ENCODE measurements around the gene SLC41A1.

Gene SLC41A1

DNA sequence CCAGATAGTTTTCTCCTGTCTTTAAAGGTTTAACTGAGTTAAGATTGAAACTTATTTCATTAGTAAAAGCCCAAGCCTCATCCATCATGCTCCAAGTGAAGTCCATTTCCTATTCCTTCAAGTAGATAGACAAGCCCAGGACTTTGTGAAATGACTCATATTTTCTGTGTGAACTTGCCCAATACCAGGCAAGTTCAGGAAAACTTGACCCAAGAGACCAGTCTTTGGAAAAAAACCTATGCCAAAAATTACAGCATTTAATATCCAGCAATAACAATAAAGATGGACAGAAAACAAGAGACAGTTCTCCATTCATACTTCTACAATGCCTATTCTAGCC lies 37.3 kb downstream of the SLC41A1 start:
- TF ChIP-seq, protein P1, sequence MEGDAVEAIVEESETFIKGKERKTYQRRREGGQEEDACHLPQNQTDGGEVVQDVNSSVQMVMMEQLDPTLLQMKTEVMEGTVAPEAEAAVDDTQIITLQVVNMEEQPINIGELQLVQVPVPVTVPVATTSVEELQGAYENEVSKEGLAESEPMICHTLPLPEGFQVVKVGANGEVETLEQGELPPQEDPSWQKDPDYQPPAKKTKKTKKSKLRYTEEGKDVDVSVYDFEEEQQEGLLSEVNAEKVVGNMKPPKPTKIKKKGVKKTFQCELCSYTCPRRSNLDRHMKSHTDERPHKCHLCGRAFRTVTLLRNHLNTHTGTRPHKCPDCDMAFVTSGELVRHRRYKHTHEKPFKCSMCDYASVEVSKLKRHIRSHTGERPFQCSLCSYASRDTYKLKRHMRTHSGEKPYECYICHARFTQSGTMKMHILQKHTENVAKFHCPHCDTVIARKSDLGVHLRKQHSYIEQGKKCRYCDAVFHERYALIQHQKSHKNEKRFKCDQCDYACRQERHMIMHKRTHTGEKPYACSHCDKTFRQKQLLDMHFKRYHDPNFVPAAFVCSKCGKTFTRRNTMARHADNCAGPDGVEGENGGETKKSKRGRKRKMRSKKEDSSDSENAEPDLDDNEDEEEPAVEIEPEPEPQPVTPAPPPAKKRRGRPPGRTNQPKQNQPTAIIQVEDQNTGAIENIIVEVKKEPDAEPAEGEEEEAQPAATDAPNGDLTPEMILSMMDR (IDR thresholded peaks at IDR 0.05; ENCODE audit: low read depth, low read length): no peak
- TF ChIP-seq MYC (IDR thresholded peaks at IDR 0.05; ENCODE audit: low read depth, low read length): no peak
- no peak for TF ChIP-seq POLR2A (IDR thresholded peaks at IDR 0.05; ENCODE audit: extremely low read depth, insufficient read length)
- peak; percentile 15 for DNase-seq (ENCODE audit: low read depth)
- H3K4me3 ChIP-seq (ENCODE audit: low read depth, low read length): peak overlapping the region; percentile 65

DNA sequence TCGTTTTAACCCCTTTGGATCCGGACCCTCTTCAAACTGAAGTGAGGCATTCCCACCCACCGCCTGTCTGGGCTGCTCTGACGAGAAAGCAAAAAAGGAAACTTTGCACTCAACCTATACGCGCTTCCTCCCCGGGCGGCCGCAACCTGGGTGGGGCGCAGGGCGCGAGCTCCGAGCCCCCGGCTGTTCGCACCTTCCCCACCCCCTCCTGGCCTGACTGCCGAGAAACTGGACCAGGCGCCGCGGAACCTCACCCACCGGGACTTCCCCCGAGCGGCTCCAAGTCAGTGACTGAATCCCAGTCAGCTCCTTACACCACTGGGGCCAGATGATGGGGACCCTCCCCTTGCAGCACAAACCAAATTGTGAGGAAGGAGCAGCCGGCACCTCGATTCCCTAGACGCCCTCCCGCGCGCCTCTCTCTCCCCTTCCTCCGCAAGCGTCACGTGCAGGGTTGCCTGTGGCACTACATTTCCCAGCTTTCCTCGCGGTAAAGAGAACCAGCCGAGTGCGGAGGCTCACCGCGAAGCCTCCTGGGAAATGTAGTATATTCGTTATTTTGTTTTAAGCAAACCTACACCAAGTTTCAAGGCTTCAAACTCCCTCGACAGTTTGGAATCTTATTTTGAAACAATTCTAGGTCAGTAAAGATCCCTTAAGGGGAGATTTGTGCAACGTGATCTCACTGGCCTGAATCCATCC lies 37.8 kb downstream of the SLC41A1 start, which contains the start of gene RAB29:
Gene RAB29 (minus strand): TSS at position 468 of the 702 bp plus-strand sequence. CDS start 526 bp downstream, outside the sequence.
- TF ChIP-seq, protein P1 (IDR thresholded peaks at IDR 0.05; ENCODE audit: low read depth, low read length): no peak
- TF ChIP-seq, protein P2, sequence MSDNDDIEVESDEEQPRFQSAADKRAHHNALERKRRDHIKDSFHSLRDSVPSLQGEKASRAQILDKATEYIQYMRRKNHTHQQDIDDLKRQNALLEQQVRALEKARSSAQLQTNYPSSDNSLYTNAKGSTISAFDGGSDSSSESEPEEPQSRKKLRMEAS (IDR thresholded peaks at IDR 0.05; ENCODE audit: low read depth, low read length): peak; percentile 93
- peak; percentile 91 for TF ChIP-seq MYC (IDR thresholded peaks at IDR 0.05; ENCODE audit: low read depth, low read length)
- peak within 1 kb of the TSS; percentile 65 for H3K4me3 ChIP-seq (ENCODE audit: low read depth, low read length)
- DNase-seq (ENCODE audit: low read depth): peak; percentile 87

DNA sequence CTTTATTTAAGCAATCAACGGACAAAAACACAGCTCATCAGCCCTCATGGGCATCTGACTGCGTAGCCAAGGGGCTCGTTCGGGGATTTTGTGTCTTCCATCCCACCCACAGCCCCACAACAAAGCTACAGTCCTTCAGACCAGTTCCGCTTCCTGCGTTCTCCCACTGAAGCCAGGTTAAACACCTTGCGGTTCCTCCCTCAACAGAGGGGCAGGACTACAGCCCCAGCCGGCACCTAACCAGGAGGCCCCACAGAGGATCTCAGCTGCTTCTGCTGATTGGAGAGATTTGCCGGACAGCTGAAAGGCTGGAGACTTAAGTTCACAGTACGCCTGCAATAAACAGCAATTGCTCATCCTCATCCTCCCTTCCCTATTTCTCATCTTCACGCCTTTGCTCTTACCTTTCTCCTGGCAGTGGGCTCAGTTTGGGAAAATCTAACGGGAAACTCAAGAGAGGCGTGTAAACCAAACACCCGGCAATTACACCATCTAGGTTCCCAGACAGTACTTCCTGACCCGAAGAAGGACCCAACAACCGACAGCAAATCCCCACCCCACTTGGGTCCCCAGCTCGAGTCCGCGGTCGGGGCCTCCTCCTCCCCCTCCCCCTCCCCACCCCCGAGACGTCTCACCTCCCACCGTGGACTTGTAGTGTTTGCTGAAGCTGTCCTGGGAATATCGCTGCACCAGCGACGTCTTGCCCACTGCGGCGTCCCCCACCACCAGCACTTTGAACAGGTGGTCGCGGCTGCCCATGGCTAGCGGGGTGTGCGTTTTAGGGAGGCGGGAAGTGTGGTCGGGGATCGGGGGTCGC lies 38.6 kb downstream of the SLC41A1 start:
- H3K4me3 ChIP-seq (ENCODE audit: low read depth, low read length): peak overlapping the region; percentile 65
- DNase-seq (ENCODE audit: low read depth): peak; percentile 25
- no peak for TF ChIP-seq MYC (IDR thresholded peaks at IDR 0.05; ENCODE audit: low read depth, low read length)
- TF ChIP-seq, protein P2 (IDR thresholded peaks at IDR 0.05; ENCODE audit: low read depth, low read length): no peak

DNA sequence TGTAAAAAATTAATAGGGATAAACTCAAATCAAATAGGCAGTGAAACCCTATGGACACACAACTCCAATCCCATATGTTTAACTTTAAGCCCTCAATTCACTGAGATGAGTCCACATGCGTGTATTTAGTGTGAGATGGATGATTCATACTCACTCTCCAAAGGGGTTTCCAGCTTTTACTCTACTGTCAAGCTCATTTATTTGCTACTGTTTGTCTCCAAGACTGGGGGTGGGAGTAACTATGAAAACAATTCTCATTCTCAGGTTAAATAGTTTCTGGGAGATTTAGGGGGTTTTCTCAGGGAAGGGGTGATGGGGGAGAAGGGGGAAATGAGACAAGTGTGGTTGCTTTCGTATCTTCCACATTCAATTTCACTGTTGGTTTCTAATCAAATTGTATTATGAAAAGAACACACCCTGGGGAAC lies 40.4 kb downstream of the SLC41A1 start:
- no peak for DNase-seq (ENCODE audit: low read depth)
- TF ChIP-seq POLR2A (IDR thresholded peaks at IDR 0.05; ENCODE audit: extremely low read depth, insufficient read length) (no peak), MYC (IDR thresholded peaks at IDR 0.05; ENCODE audit: low read depth, low read length) (no peak)
- TF ChIP-seq, protein P2 (IDR thresholded peaks at IDR 0.05; ENCODE audit: low read depth, low read length): no peak
- TF ChIP-seq, protein P1 (IDR thresholded peaks at IDR 0.05; ENCODE audit: low read depth, low read length): no peak
- H3K4me3 ChIP-seq (ENCODE audit: low read depth, low read length): no peak overlapping the region

DNA sequence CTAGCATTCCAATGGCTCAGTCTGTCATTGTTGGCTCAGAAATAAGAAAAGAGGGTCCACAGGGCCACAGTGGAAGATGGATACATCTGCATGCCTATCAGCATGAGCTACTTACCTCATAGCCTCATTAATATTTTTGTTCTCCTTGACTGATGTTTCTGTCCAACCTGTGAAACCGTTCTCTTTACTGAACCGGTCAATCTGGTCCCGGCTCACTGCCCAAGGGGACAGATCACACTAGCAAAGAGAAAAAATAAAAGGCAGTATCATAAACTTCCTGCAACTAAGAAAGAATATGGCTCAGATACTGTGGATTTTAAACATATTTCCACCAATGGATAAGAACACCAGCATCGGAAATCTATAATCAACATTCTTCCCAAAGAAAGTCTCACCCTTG lies 42.4 kb downstream of the SLC41A1 start:
- no peak overlapping the region for H3K4me3 ChIP-seq (ENCODE audit: low read depth, low read length)
- no peak for DNase-seq (ENCODE audit: low read depth)
- TF ChIP-seq POLR2A (IDR thresholded peaks at IDR 0.05; ENCODE audit: extremely low read depth, insufficient read length) (no peak), MYC (IDR thresholded peaks at IDR 0.05; ENCODE audit: low read depth, low read length) (no peak)
- TF ChIP-seq, protein P1 (IDR thresholded peaks at IDR 0.05; ENCODE audit: low read depth, low read length): no peak
- TF ChIP-seq, protein P2 (IDR thresholded peaks at IDR 0.05; ENCODE audit: low read depth, low read length): no peak

DNA sequence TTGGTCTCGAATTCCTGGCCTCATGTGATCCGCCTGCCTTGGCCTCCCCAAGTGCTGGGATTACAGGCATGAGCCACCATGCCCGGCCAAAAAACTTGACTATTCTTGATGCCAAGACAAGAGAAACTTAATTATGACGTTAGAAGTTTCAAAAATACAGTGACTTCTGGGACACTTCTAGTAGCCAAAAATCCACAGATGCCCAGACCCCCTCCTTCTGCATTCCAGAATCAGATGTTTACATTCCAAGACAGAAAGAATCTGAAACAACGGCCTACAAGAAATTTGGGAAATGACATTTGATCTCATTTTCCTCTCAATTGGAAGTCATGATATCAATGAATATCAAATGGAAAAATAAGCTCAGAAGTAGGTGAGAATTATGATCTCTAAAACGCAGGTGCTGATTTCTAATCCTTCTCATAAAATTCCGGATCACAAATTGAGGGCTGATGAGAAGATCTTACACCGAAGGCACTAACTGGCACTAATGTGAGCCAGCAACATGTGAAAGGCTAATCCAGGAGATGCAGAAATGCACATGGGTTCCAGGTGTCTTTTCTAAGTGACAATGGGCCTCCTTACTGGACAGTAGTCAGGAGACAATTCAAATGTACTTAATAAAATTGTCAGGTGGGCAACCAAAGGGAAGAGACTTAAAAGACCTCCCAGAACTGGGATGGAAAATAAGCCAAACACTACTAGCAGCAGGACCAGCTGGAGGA lies 43.2 kb downstream of the SLC41A1 start:
- H3K4me3 ChIP-seq (ENCODE audit: low read depth, low read length): no peak overlapping the region
- no peak for DNase-seq (ENCODE audit: low read depth)
- TF ChIP-seq, protein P2 (IDR thresholded peaks at IDR 0.05; ENCODE audit: low read depth, low read length): no peak
- TF ChIP-seq POLR2A (IDR thresholded peaks at IDR 0.05; ENCODE audit: extremely low read depth, insufficient read length): no peak
- TF ChIP-seq MYC (IDR thresholded peaks at IDR 0.05; ENCODE audit: low read depth, low read length): no peak

All from NB4 (cell line).